GM18861 (cell line): ENCODE measurements around the gene DDX21.
A peak's percentile ranks its signal among the peaks of the same experiment; 100 is the strongest.
"Not testable (repeated sequence)": the region's sequence is repeated elsewhere in the genome, so short reads cannot be mapped to it uniquely, and the experiment has no call there.

Experiments used
- ATAC-seq: cut with Tn5 transposase; IDR thresholded peaks from one replicate; pipeline ENCODE4 v1.9.1; 2021; ENCODE audit not compliant: unreplicated experiment

The DDX21 gene

GRCh38 chr10:68987611-68988010, 31.6 kb downstream of the DDX21 start:
- ATAC-seq, result no peak

GRCh38 chr10:68988530-68989316, 32.8 kb downstream of the DDX21 start, which contains the start of gene KIFBP:
TSS of gene KIFBP (plus strand) at chr10:68988803. CDS start at chr10:68988833, 30 bp downstream.
- ATAC-seq, result peak; percentile 74

GRCh38 chr10:68989317-68989990, 33.5 kb downstream of the DDX21 start:
- ATAC-seq, result no peak

- no peak for ATAC-seq
These were observed 36.9 kb downstream of the DDX21 start for GRCh38 chr10:68992636-68993440.

- no peak for ATAC-seq
These were observed 41.2 kb downstream of the DDX21 start for GRCh38 chr10:68997211-68997610.

GRCh38 chr10:69004821-69005220, 48.9 kb downstream of the DDX21 start:
- no peak for ATAC-seq

- ATAC-seq, result no peak
These were observed 49.9 kb downstream of the DDX21 start for GRCh38 chr10:69005704-69006485.

GRCh38 chr10:69007260-69007659, 51.3 kb downstream of the DDX21 start:
- ATAC-seq, result no peak

GRCh38 chr10:69009360-69009759, 53.4 kb downstream of the DDX21 start:
- no peak for ATAC-seq

GRCh38 chr10:69010151-69010640, 54.2 kb downstream of the DDX21 start:
- no peak for ATAC-seq

GRCh38 chr10:69012778-69013177, 56.8 kb downstream of the DDX21 start:
- not testable (repeated sequence) for ATAC-seq

- ATAC-seq, result no peak
These were observed 58.2 kb downstream of the DDX21 start for GRCh38 chr10:69014171-69014570.

- no peak for ATAC-seq
These were observed 62.6 kb downstream of the DDX21 start for GRCh38 chr10:69018613-69019012.

GRCh38 chr10:69022611-69023010, 66.6 kb downstream of the DDX21 start:
- ATAC-seq, result no peak

GRCh38 chr10:69025370-69025896, 69.5 kb downstream of the DDX21 start:
- ATAC-seq, result no peak

GRCh38 chr10:69033256-69033655, 77.3 kb downstream of the DDX21 start:
- no peak for ATAC-seq
